Uterus (tissue), 4 donors: ENCODE measurements around the gene ARHGAP9. TPM values are rescaled to one million over a fixed set of nuclear protein-coding genes. Genes with fewer than 3 reads are reported as not detected.

ENCODE experiments used
- DNase-seq, 2 donors: peaks; one replicate each; pipeline ENCODE4 v3.0.0-alpha.2; 2019 to 2020
- H3K27ac ChIP-seq, 2 donors: fragments of 200-600 bp; sonication (generic); 1 replicate in 1 of 2; 2 replicates in 1 of 2; pipeline ENCODE4 v1.5.1; 2016 to 2018
- H3K27me3 ChIP-seq, 2 donors: fragments of 200-600 bp; sonication (generic); one replicate each; pipeline ENCODE4 v1.5.1; 2018 to 2019; ENCODE audit warnings: control low read depth in 1 of 2
- H3K36me3 ChIP-seq, 2 donors: fragments of 200-600 bp; sonication (generic); one replicate each; pipeline ENCODE4 v1.5.1; 2019; ENCODE audit warnings: control low read depth in 1 of 2
- H3K4me1 ChIP-seq, 2 donors: fragments of 200-600 bp; sonication (generic); one replicate each; pipeline ENCODE4 v1.5.1; 2018 to 2019; ENCODE audit warnings: control low read depth in 1 of 2
- H3K4me3 ChIP-seq, 2 donors: fragments of 200-600 bp; sonication (generic); 1 replicate in 1 of 2; 2 replicates in 1 of 2; pipeline ENCODE4 v1.5.1; 2018 to 2019; ENCODE audit warnings: mild to moderate bottlenecking in 1 of 2
- H3K9me3 ChIP-seq, 2 donors: fragments of 200-600 bp; sonication (generic); one replicate each; pipeline ENCODE4 v1.5.1; 2019; ENCODE audit warnings: control low read depth in 1 of 2
- POLR2A ChIP-seq, 2 donors: fragments of 450-650 bp; IDR thresholded peaks; one replicate each; pipeline ENCODE4 v1.6.1; 2016; ENCODE audit warnings: antibody characterized with exemption in 2 of 2, mild to moderate bottlenecking in 1 of 2, moderate library complexity in 1 of 2
- intact Hi-C: fragments of 100-400 bp; cut with DNase I; formaldehyde crosslinking; loops from one replicate; pipeline ENCODE4 v1.15.1; 2023; ENCODE audit warnings: low total_unique reads
- total RNA-seq, 4 donors: library from RNA; depleted of rRNA in 3 of 4; stranded (reverse); fragments of >200 nt in 3 of 4; gene quantifications; one replicate each; pipeline versions ENCODE4 v1.1.0 to v1.2.4, GENCODE V29; 2014 to 2023
- TF ChIP-seq, protein P1 (sequence below), 4 experiments: fragments of 200-600 bp in 2 of 4; fragments of 450-650 bp in 2 of 4; sonication (generic) in 2 of 4; IDR thresholded peaks; one replicate each; pipeline ENCODE4 v1.5.1; 2016 to 2019; ENCODE audit warnings: antibody characterized with exemption in 4 of 4, mild to moderate bottlenecking in 2 of 4, moderate library complexity in 1 of 4
- donor health status: DM: yes; HTN: yes; CAD: no.

Gene ARHGAP9
- total RNA-seq, 4 donors from 2014 or later = 1.5 to 8.1 (median 3.3) TPM

DNA sequence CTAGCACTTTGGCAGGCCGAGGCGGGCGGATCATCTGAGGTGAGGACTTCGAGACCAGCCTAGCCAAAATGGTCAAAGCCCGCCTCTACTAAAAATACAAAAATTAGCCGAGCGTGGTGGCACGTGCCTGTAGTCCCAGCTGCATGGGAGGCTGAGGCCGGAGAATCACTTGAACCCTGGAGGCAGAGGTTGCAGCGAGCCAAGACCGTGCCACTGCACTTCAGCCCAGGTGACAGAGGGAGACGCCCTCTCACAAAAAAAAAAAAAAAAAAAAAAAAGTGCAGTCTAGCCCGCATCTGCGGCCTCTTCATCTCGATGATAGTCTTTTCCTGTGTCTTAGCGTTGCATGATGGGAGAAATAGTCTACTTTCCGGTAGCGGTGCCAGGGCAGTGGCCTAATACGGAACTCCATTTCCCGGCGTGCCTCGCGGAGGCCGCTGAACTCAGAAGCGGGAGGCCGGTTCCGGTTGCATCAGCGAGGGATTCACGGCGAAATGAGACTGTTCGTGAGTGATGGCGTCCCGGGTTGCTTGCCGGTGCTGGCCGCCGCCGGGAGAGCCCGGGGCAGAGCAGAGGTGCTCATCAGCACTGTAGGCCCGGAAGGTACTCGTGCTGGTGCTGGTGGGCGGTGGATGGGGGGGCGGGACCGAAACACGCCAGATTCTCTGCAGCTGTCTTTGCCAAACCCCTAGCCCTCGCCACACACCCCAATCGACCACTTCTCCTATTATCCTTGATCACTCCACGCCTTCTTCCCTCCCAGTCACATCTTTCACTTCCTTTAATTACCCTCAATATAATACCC is 8.1 kb upstream of the ARHGAP9 start, which contains the start of gene MARS1:
Gene MARS1 (plus strand): TSS at position 472 of the 805 bp plus-strand sequence. CDS start 23 bp downstream, at position 495.
- Histone ChIP-seq H3K4me1 (peaks cover 0 to 6% of the 10 kb centered on the region in 2 donors), H3K9me3 (no peaks in the 10 kb centered on the region), H3K27me3 (no peaks in the 10 kb centered on the region), H3K36me3 (no peaks in the 10 kb centered on the region), H3K4me3 (peak within 1 kb of the TSS; percentile 55 to 73), H3K27ac (peak within 1 kb of the TSS; percentile 61 to 74)
- intact Hi-C loops = no loop called here
- TF ChIP-seq, protein P1, sequence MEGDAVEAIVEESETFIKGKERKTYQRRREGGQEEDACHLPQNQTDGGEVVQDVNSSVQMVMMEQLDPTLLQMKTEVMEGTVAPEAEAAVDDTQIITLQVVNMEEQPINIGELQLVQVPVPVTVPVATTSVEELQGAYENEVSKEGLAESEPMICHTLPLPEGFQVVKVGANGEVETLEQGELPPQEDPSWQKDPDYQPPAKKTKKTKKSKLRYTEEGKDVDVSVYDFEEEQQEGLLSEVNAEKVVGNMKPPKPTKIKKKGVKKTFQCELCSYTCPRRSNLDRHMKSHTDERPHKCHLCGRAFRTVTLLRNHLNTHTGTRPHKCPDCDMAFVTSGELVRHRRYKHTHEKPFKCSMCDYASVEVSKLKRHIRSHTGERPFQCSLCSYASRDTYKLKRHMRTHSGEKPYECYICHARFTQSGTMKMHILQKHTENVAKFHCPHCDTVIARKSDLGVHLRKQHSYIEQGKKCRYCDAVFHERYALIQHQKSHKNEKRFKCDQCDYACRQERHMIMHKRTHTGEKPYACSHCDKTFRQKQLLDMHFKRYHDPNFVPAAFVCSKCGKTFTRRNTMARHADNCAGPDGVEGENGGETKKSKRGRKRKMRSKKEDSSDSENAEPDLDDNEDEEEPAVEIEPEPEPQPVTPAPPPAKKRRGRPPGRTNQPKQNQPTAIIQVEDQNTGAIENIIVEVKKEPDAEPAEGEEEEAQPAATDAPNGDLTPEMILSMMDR (IDR thresholded peaks at IDR 0.05) = peak in 3 of 4 experiments; percentile 19 to 36 (median 33)
- TF ChIP-seq POLR2A (IDR thresholded peaks at IDR 0.05) = peak in 1 of 2 donors; percentile 59
- DNase-seq = peak; percentile 95 to 96

GRCh38 chr12:57487055-57487596 is 7.5 kb upstream of the ARHGAP9 start:
- Histone ChIP-seq H3K27ac (peak overlapping the region; percentile 44 to 61), H3K4me3 (peak overlapping the region; percentile 55 to 73), H3K9me3 (no peaks in the 10 kb centered on the region), H3K27me3 (no peaks in the 10 kb centered on the region), H3K4me1 (peaks cover 0 to 6% of the 10 kb centered on the region in 2 donors), H3K36me3 (no peaks in the 10 kb centered on the region)
- intact Hi-C loops = no loop called here
- TF ChIP-seq, protein P1 (IDR thresholded peaks at IDR 0.05) = no peak
- TF ChIP-seq POLR2A (IDR thresholded peaks at IDR 0.05) = no peak
- no peak for DNase-seq

DNA sequence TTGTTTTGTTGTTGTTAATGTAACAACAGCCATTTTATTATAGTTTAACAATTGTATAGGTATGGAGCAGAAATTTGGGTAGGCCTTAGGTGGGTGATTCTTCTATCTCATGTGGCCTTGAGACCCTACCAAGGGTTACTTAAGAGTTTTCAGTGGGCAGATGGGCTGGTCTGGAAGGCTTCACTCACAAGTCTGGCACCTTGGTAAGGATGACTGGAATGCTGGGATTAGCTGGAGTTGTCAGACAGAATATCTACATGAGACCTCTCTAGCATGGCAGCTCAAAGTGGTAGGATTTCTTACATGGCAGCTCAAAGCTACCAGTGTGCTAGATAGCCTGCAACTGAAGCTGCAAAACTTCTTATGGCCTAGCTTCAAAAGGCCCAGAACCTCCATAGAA is 6.0 kb upstream of the ARHGAP9 start:
- intact Hi-C loops = no loop called here
- TF ChIP-seq, protein P1 (IDR thresholded peaks at IDR 0.05) = no peak
- TF ChIP-seq POLR2A (IDR thresholded peaks at IDR 0.05) = no peak
- H3K9me3 ChIP-seq = no peaks in the 10 kb centered on the region
- no peaks in the 10 kb centered on the region for H3K27me3 ChIP-seq
- H3K27ac ChIP-seq = no peak overlapping the region
- peaks cover 0 to 6% of the 10 kb centered on the region in 2 donors for H3K4me1 ChIP-seq
- no peak for DNase-seq
- no peaks in the 10 kb centered on the region for H3K36me3 ChIP-seq
- no peak overlapping the region for H3K4me3 ChIP-seq

- H3K4me1 ChIP-seq = no peaks in the 10 kb centered on the region
- TF ChIP-seq, protein P1 (IDR thresholded peaks at IDR 0.05) = no peak
- TF ChIP-seq POLR2A (IDR thresholded peaks at IDR 0.05) = no peak
- no peak overlapping the region for H3K27ac ChIP-seq
- H3K36me3 ChIP-seq = no peaks in the 10 kb centered on the region
- intact Hi-C loops = no loop called here
- no peaks in the 10 kb centered on the region for H3K9me3 ChIP-seq
- H3K27me3 ChIP-seq = no peaks in the 10 kb centered on the region
- H3K4me3 ChIP-seq = no peak overlapping the region
- no peak for DNase-seq
These were observed 3.8 kb upstream of the ARHGAP9 start for GRCh38 chr12:57483466-57483865.

- intact Hi-C loops = no loop called here
- H3K27me3 ChIP-seq = peaks cover 0 to under 1% of the 10 kb centered on the region in 2 donors
- TF ChIP-seq POLR2A (IDR thresholded peaks at IDR 0.05) = no peak
- TF ChIP-seq, protein P1 (IDR thresholded peaks at IDR 0.05) = no peak
These were observed 2.0 kb upstream of the ARHGAP9 start for GRCh38 chr12:57481671-57482070.

More at GRCh38 chr12:57481671-57482070, 2.0 kb upstream of the ARHGAP9 start:
- no peaks in the 10 kb centered on the region for H3K9me3 ChIP-seq
- H3K27ac ChIP-seq = no peak overlapping the region
- H3K4me1 ChIP-seq = no peaks in the 10 kb centered on the region
- no peaks in the 10 kb centered on the region for H3K36me3 ChIP-seq
- no peak overlapping the region for H3K4me3 ChIP-seq
- DNase-seq = no peak
